HL-60/S4 treated with retinoic acid at 250 ng/mL for 4 days and 3 days (cell line): Measurements from ENCODE around the gene CEP55.

Experiments used
- in situ Hi-C: fragments of 300-500 bp; cut with MboI; formaldehyde crosslinking; loops from 2 replicates; pipeline ENCODE4 v1.7.0; 2022; ENCODE audit warnings: low sequenced_read_pairs

Gene CEP55

GRCh38 chr10:93554760-93555432 lies 58.5 kb downstream of the CEP55 start:
- in situ Hi-C loops, result loop anchor here (10.0 kb wide), 1 partner anchor 120 kb away; no protein-coding TSS in a partner anchor

GRCh38 chr10:93559490-93559889 lies 63.1 kb downstream of the CEP55 start:
- in situ Hi-C loops, result loop anchor here (10.0 kb wide), 1 partner anchor 115 kb away; no protein-coding TSS in a partner anchor

- in situ Hi-C loops, result no loop called here
Measured at GRCh38 chr10:93560541-93560940, 64.1 kb downstream of the CEP55 start.

GRCh38 chr10:93565446-93565845 lies 69.0 kb downstream of the CEP55 start:
- in situ Hi-C loops, result no loop called here

- in situ Hi-C loops, result no loop called here
Measured at GRCh38 chr10:93566435-93567276, 70.2 kb downstream of the CEP55 start, which contains the start of gene FFAR4. Gene FFAR4 (plus strand): TSS chr10:93566665. CDS start chr10:93566721, 56 bp downstream.

GRCh38 chr10:93567277-93568104 lies 71.1 kb downstream of the CEP55 start:
- in situ Hi-C loops, result no loop called here

- in situ Hi-C loops, result no loop called here
Measured at GRCh38 chr10:93568105-93568390, 71.6 kb downstream of the CEP55 start.

GRCh38 chr10:93570383-93570782 lies 74.0 kb downstream of the CEP55 start:
- in situ Hi-C loops, result no loop called here

GRCh38 chr10:93572606-93573005 lies 76.2 kb downstream of the CEP55 start:
- in situ Hi-C loops, result no loop called here

- in situ Hi-C loops, result no loop called here
Measured at GRCh38 chr10:93573051-93573909, 76.9 kb downstream of the CEP55 start.

- in situ Hi-C loops, result no loop called here
Measured at GRCh38 chr10:93573924-93574323, 77.5 kb downstream of the CEP55 start.

- in situ Hi-C loops, result no loop called here
Measured at GRCh38 chr10:93576888-93577287, 80.5 kb downstream of the CEP55 start.

- in situ Hi-C loops, result no loop called here
Measured at GRCh38 chr10:93577565-93577964, 81.2 kb downstream of the CEP55 start.
